Activated CD4-positive, alpha-beta T cell treated with anti-CD3 and anti-CD28 coated beads, Interleukin-2, amount 50 U/mL, for 48 hours (primary cell): ENCODE results near the gene PHF21B.

Experiments used
- DNase-seq, 2 experiments: peaks; one replicate each; pipeline ENCODE4 v3.0.0-alpha.2; 2020

The PHF21B gene

GRCh38 chr22:44834065-44834464 lies 175.7 kb downstream of the PHF21B start:
- DNase-seq = no peak

GRCh38 chr22:44831885-44832284 lies 177.9 kb downstream of the PHF21B start:
- DNase-seq = no peak
